GM18861 (cell line): ENCODE measurements around the gene PVALB.

ENCODE experiments used
- ATAC-seq: cut with Tn5 transposase; IDR thresholded peaks from one replicate; pipeline ENCODE4 v1.9.1; 2021; ENCODE audit not compliant: unreplicated experiment

PVALB gene, protein sequence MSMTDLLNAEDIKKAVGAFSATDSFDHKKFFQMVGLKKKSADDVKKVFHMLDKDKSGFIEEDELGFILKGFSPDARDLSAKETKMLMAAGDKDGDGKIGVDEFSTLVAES

DNA sequence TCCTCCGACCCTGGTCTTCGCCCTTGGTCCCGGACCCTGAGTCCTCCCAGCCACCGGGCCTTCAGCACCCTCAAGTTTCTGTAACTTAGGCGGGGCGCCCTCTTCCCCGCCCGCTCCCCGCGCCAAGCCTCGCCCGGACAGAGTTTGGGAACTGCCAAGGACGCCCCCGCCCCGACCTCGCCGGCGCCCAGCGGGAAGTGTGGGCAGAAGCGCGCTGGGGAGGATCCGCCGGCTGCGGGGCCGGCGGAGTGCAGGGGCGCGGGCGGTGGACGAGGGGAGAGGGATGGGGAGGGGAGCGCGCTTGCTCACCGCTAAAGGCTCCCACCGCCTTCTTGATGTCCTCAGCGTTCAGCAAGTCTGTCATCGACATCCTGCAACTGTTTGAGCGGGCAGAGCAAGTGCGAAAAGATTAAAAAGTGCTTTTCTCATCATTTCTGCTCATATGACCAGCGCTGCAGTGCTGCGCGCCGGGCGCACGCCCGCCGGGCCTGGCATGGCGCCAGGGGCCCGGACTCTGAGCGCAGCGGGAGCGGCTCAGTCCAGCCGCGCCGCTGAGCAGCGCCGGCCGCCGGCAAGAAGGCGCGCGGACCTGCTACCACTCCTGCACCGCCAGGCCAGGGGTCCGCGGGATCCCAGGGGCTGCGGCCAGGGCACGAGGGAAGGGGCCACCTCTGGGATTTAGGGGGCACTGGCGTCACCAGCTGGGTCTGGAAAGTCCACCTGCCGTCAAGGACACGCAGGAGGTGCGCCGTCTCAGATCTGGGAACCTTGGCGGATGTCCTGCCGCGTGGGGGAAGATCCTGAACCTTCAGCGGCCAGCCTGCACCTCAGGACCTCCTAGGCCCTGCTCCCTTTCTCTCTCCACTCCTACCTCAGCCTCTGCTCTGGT lies at the start of gene PVALB:
Gene PVALB, minus strand, starts transcription at position 400 of the 889 bp plus-strand sequence. Its CDS starts 30 bp downstream, at position 370.
- ATAC-seq: no peak

GRCh38 chr22:36865346-36865745 lies 48.5 kb upstream of the PVALB start:
- ATAC-seq: no peak

DNA sequence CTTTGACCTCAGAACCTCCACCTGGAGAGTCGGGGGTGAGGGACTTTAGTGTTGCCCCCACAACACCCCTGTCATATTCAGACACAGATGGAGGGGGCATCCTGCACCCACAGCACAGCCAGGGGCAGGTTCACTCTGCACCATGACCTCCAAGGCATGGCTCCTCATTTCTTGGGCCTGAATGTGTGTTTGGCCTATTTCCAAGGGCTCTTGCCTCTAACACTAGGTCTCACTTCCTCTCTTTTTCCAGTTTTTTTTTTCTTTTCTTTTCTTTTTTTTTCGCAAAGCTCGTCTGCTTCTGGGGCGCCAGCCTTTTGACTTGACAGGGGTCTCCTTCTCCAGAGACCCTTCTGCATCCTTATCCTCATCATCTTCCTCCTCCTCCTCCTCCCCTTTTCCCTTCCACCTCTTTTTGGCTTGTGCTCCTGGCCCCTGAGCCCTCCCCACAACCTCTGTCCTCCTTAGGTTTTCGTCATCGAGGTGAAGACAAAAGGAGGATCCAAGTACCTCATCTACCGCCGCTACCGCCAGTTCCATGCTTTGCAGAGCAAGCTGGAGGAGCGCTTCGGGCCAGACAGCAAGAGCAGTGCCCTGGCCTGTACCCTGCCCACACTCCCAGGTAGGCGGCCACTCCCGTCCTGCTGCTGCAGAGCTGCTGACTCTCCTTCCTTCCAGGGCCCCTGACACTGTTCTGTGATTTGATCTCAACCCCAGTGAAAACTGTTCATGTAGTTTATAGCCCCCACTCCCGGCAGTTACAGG lies 47.8 kb upstream of the PVALB start:
- ATAC-seq: no peak

DNA sequence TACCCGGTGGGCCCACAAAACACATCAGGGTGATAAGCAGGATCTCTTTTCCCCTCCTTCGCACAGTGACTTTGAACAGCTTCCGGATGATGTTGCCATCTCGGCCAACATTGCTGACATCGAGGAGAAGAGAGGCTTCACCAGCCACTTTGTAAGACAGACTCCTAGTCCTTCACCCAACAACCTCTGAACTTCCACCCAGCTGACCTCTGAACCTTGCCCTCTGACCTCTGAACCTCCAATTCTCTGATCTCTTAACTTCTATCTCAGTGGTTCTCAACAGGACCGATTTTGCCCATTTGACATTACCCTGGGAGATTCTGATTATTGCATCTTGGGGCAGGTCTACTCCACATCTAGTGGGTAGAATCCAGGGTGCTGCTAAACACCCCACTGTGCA lies 47.1 kb upstream of the PVALB start:
- no peak for ATAC-seq

DNA sequence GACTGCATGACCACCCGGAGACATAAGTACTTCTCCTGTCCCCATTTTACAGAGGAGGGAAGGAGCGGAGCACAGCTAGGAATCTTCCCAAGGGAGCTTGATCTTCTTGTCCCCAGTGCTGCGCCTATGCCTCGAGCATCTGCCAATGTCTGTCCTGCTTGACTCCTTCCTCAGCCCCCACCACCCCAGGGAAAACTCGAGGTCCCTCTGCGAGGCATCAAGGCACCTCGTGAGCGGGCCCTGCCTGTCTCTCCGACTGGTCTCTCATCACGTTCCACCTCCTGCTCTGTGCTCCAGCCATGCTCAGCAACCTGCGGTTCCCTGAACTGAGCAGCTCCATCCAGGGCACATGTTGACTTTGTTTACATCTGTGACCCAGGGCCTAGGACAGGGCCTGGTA lies 46.4 kb upstream of the PVALB start:
- ATAC-seq: no peak

GRCh38 chr22:36862251-36863242 lies 45.7 kb upstream of the PVALB start:
- ATAC-seq: peak; percentile 25

- ATAC-seq: peak; percentile 46
Measured at GRCh38 chr22:36860821-36861659, 44.2 kb upstream of the PVALB start, which contains the start of gene NCF4. NCF4 (plus strand) TSS chr22:36861006; CDS start chr22:36861172, 166 bp downstream.

DNA sequence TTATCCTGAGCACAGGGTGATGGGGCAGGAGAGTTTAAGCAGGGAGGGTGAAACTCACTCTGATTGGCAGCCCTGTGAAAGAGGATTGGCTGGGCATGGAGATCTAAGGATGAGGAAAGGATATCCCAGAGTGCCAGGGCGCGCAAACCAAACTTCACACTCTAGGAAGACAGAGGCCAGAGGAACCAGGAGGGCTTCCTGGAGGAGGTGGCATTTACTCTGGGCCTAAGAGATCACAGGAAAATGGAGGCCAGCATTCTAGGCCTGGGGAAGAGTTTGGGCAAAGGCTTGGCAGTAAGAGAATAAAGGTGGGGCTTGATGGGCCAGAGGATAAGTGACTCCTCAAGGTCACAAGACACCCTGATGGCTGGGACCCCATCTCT lies 43.6 kb upstream of the PVALB start:
- no peak for ATAC-seq

- ATAC-seq: no peak
Measured at GRCh38 chr22:36860017-36860416, 43.2 kb upstream of the PVALB start.

GRCh38 chr22:36858966-36859365 lies 42.1 kb upstream of the PVALB start:
- no peak for ATAC-seq

DNA sequence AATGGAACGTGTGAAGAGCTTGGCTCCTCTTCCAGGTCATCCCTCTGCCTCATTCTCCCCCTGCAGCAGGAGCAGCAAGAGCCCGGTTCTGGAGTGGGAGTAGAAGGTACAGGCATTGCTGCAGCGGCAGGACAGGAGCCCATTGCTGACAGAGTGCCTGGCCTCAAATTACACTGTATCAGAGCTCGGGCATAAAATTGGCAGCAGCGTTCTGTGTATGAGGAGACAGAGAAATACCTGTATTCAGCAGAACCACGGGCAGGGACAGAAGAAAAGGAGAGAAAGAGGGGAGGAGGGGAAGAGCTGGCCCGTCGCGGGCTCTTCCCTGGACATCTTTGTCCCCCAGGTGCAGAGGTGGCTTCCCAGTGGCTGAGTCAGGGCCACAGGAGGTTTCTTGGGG lies 41.3 kb upstream of the PVALB start:
- no peak for ATAC-seq

DNA sequence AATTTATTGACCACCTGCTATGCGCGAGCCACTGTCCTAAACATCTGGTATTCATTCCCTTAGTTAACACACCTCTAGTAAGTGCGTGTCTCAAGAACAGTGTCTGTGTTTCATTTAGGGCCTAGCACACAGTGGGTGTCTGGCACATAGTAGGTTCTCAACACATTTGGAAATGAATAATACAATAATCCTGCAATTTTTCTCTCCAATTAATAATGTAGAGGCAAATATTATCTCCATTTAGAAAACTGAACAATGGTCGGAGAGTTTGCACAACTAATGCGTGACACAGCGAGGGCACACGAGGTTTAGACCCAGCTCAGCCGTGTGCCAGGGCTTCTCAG lies 39.9 kb upstream of the PVALB start:
- ATAC-seq: no peak

DNA sequence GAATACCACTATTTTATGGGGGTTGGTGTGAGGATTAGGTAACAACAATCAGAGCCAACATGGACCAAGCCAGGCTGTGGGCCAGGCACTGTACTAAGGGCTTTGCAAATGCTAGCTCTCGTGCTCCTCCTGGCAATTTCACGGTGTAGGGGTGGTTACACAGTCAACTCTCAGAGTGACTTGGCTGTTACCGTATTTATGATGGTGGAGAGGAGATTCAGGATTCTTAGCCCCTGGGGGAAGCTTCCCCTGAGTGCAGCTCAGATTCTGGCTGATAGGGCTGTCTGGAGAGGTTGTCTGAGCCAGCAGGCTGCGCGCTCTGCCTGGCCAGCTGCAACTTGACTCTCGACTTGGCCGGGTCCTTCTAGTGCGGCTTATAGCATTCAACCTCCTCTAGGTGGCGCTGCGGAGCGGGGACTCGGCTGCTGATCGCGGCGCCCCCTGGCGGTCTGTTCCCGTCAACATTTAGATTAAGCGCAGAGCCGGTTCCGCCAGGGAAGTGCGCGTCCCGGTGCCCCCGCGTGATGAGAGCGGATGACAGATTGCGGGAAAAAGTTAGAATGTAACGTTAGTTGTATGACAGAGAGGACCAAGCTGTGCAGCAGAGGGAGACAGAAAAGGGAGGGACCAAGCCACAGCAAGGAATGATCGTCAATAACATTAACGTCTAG lies 39.4 kb upstream of the PVALB start:
- no peak for ATAC-seq

DNA sequence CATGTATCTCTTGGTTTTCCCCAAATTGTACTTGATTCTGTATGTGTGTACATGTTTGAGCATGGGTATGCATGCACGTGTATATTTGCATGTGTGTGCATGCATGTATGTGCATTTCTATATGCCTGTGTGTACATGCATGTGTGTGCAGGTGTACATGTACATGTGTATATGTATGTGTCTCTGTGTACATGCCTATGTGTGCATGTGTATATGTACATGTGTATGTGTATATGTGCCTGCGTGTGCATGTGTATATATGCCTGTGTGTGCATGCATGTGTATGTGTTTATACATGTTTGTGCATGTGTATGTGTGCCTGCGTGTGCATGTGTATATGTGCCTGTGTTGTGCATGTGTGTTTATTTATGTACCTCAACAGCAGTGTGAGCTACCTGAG lies 38.6 kb upstream of the PVALB start:
- ATAC-seq: no peak

DNA sequence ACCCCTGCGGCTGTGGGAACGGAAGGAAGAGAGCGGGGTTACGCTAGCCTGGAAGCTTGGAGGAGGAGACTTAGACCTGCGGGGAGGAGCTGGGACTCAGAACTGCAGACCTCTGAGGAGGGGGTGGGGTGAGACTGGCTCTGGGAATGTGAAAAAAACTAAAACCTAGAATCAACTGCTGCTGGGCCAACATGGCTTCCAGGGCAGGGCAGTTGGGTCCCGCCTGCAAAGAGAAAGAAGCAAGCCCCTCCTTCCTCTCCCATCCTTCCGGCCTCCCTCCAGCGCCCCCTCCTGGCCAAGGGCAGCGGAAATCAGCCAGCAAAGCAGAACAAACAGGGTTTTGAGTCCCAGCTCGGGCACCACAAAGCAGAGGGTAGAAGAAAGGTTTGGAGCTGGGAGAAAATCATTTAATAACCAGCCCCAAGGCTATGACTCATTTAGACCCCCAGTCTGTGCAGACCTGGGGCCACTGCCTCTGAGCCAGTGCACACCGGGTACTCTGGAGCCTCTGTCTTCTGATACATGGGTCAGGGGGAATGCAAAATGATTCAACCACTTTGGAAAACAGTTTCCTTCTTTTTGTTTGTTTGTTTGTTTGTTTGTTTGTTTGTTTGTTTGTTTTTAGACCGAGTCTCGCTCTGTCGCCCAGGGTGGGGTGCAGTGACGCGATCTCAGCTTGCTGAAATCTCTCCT lies 36.7 kb upstream of the PVALB start:
- no peak for ATAC-seq

DNA sequence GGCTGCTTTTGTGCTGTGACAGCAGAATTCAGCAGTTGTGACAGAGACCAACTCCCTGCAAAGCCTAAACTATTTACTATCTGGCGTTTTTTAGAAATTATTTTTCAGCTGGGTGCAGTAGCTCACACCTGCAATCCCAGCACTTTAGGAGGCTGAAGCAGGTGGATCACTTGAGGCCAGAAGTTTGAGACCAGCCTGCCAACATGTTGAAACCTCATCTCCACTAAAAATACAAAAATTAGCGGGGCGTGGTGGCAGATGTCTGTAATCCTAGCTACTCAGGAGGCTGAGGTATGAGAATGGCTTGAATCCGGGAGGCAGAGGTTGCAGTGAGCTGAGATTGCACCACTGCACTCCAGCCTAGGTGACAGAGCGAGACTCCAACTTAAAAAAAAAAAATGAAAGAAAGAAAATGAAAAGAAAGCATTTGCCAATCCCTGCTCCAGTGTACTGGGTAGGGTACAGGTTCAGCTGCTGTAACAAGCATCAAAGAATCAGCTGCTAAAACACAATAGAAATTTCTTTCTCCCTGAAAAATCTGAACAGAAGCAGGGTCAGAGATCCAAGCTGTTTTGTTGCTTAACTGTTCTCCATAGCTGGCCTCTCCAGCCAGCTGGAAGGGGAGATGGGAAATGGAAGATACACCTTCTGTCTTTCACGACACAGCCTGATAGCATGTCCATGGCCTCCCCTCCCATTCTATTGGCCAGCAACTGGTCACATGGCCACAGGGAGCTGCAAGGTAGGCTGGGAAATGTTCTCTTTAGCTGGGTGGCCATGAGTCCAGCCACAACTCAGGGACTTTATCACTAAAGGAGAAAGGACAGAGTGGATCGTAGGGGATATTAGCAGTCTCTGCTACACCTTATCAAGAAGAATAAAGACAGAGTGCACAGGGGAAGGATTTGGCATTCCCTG lies 35.5 kb upstream of the PVALB start:
- no peak for ATAC-seq

GRCh38 chr22:36850682-36851081 lies 33.8 kb upstream of the PVALB start:
- ATAC-seq: no peak

DNA sequence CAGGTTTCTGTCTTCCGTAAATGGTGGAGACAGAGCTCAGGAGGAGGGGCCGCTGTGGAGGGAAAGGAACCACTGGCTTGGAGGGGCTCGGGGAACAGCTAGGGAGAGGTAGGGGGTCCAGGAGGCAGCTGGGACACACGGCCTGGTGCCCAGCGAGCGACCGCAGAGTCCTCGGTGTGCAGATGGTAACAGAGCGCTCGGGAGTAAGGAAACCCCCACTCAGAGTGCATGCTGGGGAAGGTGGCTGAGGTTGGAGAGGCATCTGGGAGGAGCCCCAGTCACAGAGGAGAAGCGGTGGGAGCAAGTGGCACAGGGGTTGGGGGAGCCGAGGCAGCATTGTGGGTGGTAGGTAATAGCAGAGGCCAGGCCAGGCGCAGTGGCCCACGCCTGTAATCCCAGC lies 33.2 kb upstream of the PVALB start:
- ATAC-seq: no peak
